Esophagus (tissue), 2 donors: ENCODE results near the gene EYA3. TPM values are rescaled to one million over a fixed set of nuclear protein-coding genes. Genes with fewer than 3 reads are reported as not detected.

Source experiments
- H3K27ac ChIP-seq, 2 donors: one replicate each; pipeline ENCODE4 v1.5.1; 2013; ENCODE audit warnings: low read depth in 2 of 2, mild to moderate bottlenecking in 2 of 2, inconsistent platforms in 1 of 2, low read length in 1 of 2, moderate library complexity in 1 of 2
- H3K27me3 ChIP-seq, 2 donors: one replicate each; pipeline ENCODE4 v1.6.1; 2013; ENCODE audit warnings: low read length in 2 of 2, control low read depth in 1 of 2, mild to moderate bottlenecking in 1 of 2; ENCODE audit not compliant: insufficient read depth in 2 of 2, control insufficient read depth in 1 of 2
- H3K36me3 ChIP-seq, 2 donors: one replicate each; pipeline ENCODE4 v1.6.1; 2013; ENCODE audit warnings: low read length in 1 of 2; ENCODE audit not compliant: control insufficient read depth in 2 of 2, insufficient read depth in 2 of 2
- H3K4me1 ChIP-seq, 2 donors: one replicate each; pipeline ENCODE4 v1.6.1; 2013; ENCODE audit warnings: low read length in 1 of 2; ENCODE audit not compliant: control insufficient read depth in 2 of 2, insufficient read depth in 2 of 2
- H3K4me3 ChIP-seq, 2 donors: one replicate each; pipeline ENCODE4 v1.5.1; 2013; ENCODE audit warnings: low read length in 2 of 2, mild to moderate bottlenecking in 2 of 2, low read depth in 1 of 2, moderate library complexity in 1 of 2
- H3K9me3 ChIP-seq, 2 donors: one replicate each; pipeline ENCODE4 v1.6.1; 2013; ENCODE audit warnings: mild to moderate bottlenecking in 2 of 2, low read depth in 1 of 2, low read length in 1 of 2, moderate library complexity in 1 of 2; ENCODE audit not compliant: control insufficient read depth in 2 of 2, insufficient read depth in 1 of 2
- WGBS, 2 donors: extraction: QIAGEN DNeasy Blood & Tissue Kit; methylation state at CpG; one replicate each; pipeline ENCODE4 v1.1.7; 2013; 5-methylcytosine and 5-hydroxymethylcytosine counted together
- polyA plus RNA-seq, 2 donors: library from polyadenylated mRNA; stranded (reverse); fragments of 200-250 nt; gene quantifications; one replicate each; pipeline ENCODE4 v1.2.3, GENCODE V29; 2013
- donor health status: healthy with polysubstance abuse.
- donor health status: Bipolar disorder and iron deficiency.

EYA3 gene
- polyA plus RNA-seq, 2 donors, result 6.3 to 7.3 TPM

GRCh38 chr1:27981145-27981544 is 107.3 kb downstream of the EYA3 start:
- Histone ChIP-seq H3K4me1 (no peaks in the 10 kb centered on the region), H3K36me3 (peaks cover 0 to 3% of the 10 kb centered on the region in 2 donors), H3K4me3 (no peak overlapping the region), H3K27ac (no peak overlapping the region), H3K9me3 (no peaks in the 10 kb centered on the region), H3K27me3 (no peaks in the 10 kb centered on the region)
- WGBS, 2 donors, result 80 to 83% methylated on average over 3 of the region's 3 CpGs

GRCh38 chr1:27980216-27980845 is 108.1 kb downstream of the EYA3 start:
- Histone ChIP-seq H3K4me1 (no peaks in the 10 kb centered on the region), H3K4me3 (no peak overlapping the region), H3K27me3 (no peaks in the 10 kb centered on the region), H3K27ac (no peak overlapping the region), H3K9me3 (no peaks in the 10 kb centered on the region), H3K36me3 (peaks cover 0 to 2% of the 10 kb centered on the region in 2 donors)
- WGBS, 2 donors, result 83 to 87% methylated on average over 1 of the region's 1 CpG

DNA sequence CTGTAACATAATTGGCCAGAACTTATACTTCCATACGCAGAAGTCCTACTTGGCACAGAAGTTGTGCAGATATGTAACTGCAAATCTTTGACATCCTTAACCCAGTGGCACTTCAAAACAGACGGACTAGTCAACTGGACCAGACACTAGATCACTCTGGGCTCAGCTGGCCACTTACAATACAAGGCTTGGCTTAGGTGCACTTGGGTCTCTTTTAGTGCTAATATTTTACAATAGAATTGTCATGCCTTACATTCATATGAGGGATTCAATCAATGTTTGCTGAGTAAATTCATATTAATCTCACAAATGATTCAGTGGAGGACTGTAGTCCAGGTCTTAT is 108.6 kb downstream of the EYA3 start:
- WGBS, 2 donors, result 29 to 30% methylated on average over 2 of the region's 2 CpGs
- no peaks in the 10 kb centered on the region for H3K9me3 ChIP-seq
- H3K4me1 ChIP-seq, result no peaks in the 10 kb centered on the region

DNA sequence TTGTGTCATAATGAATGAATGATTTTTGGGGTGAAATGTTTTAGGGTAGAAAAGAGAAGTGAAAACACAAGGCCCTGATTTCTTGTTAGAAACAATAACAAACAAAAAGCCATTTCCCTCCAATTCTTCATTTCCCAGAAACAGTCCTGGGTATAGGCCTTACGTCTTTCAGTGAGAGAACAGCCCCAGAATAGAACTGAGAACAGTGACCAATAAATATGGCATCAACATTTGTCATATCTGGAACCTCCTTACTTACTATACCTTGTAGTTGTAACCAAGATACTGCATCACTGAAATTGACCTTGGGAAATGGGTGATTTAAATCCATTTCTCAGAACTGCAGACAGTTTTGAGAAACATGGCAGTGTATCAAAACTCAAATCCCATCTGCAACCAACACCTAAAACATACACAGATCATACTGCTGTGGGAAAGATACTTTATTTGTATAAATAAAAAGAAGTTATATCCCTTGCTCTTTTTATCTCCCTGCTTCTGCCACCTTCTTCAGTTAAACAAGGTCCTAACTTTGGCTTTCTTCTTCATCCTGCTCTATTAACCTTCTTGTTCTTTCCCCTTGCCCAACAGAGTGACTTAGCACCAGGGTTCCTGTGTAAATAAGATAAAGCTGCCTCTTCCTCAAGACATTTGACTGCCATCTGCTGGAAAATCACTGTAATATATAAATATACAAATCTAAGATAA is 109.1 kb downstream of the EYA3 start:
- H3K27ac ChIP-seq, result no peak overlapping the region
- no peaks in the 10 kb centered on the region for H3K36me3 ChIP-seq
- no peaks in the 10 kb centered on the region for H3K9me3 ChIP-seq
- H3K4me3 ChIP-seq, result no peak overlapping the region
- no peaks in the 10 kb centered on the region for H3K27me3 ChIP-seq
- 71 to 76% methylated on average over 1 of the region's 1 CpG for WGBS, 2 donors
- H3K4me1 ChIP-seq, result no peaks in the 10 kb centered on the region

More for the DNA sequence above, 108.6 kb downstream of the EYA3 start:
- Histone ChIP-seq H3K27ac (no peak overlapping the region), H3K27me3 (no peaks in the 10 kb centered on the region), H3K4me3 (no peak overlapping the region), H3K36me3 (no peaks in the 10 kb centered on the region)

GRCh38 chr1:27974417-27974781 is 114.0 kb downstream of the EYA3 start:
- H3K27me3 ChIP-seq, result no peaks in the 10 kb centered on the region
- H3K36me3 ChIP-seq, result peaks cover 0 to 4% of the 10 kb centered on the region in 2 donors
- H3K4me1 ChIP-seq, result no peaks in the 10 kb centered on the region
- no peak overlapping the region for H3K4me3 ChIP-seq
- H3K27ac ChIP-seq, result no peak overlapping the region
- no peaks in the 10 kb centered on the region for H3K9me3 ChIP-seq

GRCh38 chr1:27973771-27974416 is 114.5 kb downstream of the EYA3 start:
- H3K4me1 ChIP-seq, result no peaks in the 10 kb centered on the region
- H3K36me3 ChIP-seq, result peaks cover 0 to 4% of the 10 kb centered on the region in 2 donors
- H3K9me3 ChIP-seq, result no peaks in the 10 kb centered on the region
- WGBS, 2 donors, result 84 to 90% methylated on average over 4 of the region's 4 CpGs
- H3K27ac ChIP-seq, result no peak overlapping the region
- H3K4me3 ChIP-seq, result no peak overlapping the region
- H3K27me3 ChIP-seq, result no peaks in the 10 kb centered on the region

DNA sequence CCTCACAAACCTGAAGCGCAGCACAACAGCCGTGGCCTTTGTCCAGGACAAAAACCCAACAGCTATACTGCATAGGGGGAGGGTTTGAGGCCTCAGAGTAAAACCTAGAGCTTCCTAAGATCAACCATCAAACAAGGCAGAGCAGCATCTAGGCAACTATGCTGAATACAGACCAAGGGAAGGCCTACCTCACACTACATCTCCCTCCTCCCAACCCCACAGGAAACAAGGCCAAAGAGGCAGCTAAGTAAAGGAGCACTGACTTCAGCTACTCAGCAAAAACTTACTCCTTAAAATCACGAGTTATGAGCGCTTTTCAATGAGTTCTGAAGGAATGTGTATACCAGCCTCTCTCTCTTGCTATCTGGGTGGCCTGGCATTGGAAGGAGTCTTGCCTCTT is 116.3 kb downstream of the EYA3 start:
- no peak overlapping the region for H3K4me3 ChIP-seq
- H3K9me3 ChIP-seq, result no peaks in the 10 kb centered on the region
- H3K27me3 ChIP-seq, result no peaks in the 10 kb centered on the region
- 80 to 89% methylated on average over 4 of the region's 4 CpGs for WGBS, 2 donors
- peak overlapping the region in 1 of 2 donors; percentile 26 for H3K27ac ChIP-seq
- H3K36me3 ChIP-seq, result peaks cover 1 to 5% of the 10 kb centered on the region in 2 donors
- no peaks in the 10 kb centered on the region for H3K4me1 ChIP-seq

- no peak overlapping the region for H3K4me3 ChIP-seq
- peak overlapping the region in 1 of 2 donors; percentile 26 for H3K27ac ChIP-seq
- H3K4me1 ChIP-seq, result no peaks in the 10 kb centered on the region
- no peaks in the 10 kb centered on the region for H3K9me3 ChIP-seq
- no peaks in the 10 kb centered on the region for H3K27me3 ChIP-seq
- H3K36me3 ChIP-seq, result peaks cover 3 to 9% of the 10 kb centered on the region in 2 donors
Observed at GRCh38 chr1:27971674-27972073, 116.7 kb downstream of the EYA3 start.

- Histone ChIP-seq H3K27me3 (no peaks in the 10 kb centered on the region), H3K27ac (peak overlapping the region in 1 of 2 donors; percentile 18), H3K9me3 (no peaks in the 10 kb centered on the region), H3K4me3 (no peak overlapping the region), H3K36me3 (peaks cover 3 to 16% of the 10 kb centered on the region in 2 donors), H3K4me1 (peaks cover 0 to 4% of the 10 kb centered on the region in 2 donors)
- WGBS, 2 donors, result 78 to 83% methylated on average over 6 of the region's 6 CpGs
Observed at GRCh38 chr1:27970401-27970800, 118.0 kb downstream of the EYA3 start.
